ENCODE measurements around the gene CLDN14.

- no peak for TF ChIP-seq ZFX (IDR thresholded peaks at IDR 0.05)
- TF ChIP-seq, protein P1, sequence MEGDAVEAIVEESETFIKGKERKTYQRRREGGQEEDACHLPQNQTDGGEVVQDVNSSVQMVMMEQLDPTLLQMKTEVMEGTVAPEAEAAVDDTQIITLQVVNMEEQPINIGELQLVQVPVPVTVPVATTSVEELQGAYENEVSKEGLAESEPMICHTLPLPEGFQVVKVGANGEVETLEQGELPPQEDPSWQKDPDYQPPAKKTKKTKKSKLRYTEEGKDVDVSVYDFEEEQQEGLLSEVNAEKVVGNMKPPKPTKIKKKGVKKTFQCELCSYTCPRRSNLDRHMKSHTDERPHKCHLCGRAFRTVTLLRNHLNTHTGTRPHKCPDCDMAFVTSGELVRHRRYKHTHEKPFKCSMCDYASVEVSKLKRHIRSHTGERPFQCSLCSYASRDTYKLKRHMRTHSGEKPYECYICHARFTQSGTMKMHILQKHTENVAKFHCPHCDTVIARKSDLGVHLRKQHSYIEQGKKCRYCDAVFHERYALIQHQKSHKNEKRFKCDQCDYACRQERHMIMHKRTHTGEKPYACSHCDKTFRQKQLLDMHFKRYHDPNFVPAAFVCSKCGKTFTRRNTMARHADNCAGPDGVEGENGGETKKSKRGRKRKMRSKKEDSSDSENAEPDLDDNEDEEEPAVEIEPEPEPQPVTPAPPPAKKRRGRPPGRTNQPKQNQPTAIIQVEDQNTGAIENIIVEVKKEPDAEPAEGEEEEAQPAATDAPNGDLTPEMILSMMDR (conservative IDR thresholded peaks at IDR 0.05), result no peak
Measured at GRCh38 chr21:36489103-36489775, 9.3 kb upstream of the CLDN14 start.
